ENCODE measurements around the gene RYR3.
"Not testable (repeated sequence)": the region's sequence is repeated elsewhere in the genome, so short reads cannot be mapped to it uniquely, and the experiment has no call there.

RYR3 gene

GRCh38 chr15:33797651-33798050 is 486.9 kb downstream of the RYR3 start:
- H3K4me3 ChIP-seq (ENCODE audit: low read depth, low read length): no peak overlapping the region
- no peak for DNase-seq (ENCODE audit: low read depth)
- no peak for TF ChIP-seq CTCF (IDR thresholded peaks at IDR 0.05; ENCODE audit: low read depth, low read length, missing control alignments)

GRCh38 chr15:33801954-33802353 is 491.2 kb downstream of the RYR3 start:
- no peak for DNase-seq (ENCODE audit: low read depth)
- no peak overlapping the region for H3K4me3 ChIP-seq (ENCODE audit: low read depth, low read length)
- no peak for TF ChIP-seq CTCF (IDR thresholded peaks at IDR 0.05; ENCODE audit: low read depth, low read length, missing control alignments)

GRCh38 chr15:33807665-33808064 is 496.9 kb downstream of the RYR3 start:
- no peak for TF ChIP-seq CTCF (IDR thresholded peaks at IDR 0.05; ENCODE audit: low read depth, low read length, missing control alignments)
- no peak for DNase-seq (ENCODE audit: low read depth)
- no peak overlapping the region for H3K4me3 ChIP-seq (ENCODE audit: low read depth, low read length)

- no peak overlapping the region for H3K4me3 ChIP-seq (ENCODE audit: low read depth, low read length)
- DNase-seq (ENCODE audit: low read depth): no peak
- TF ChIP-seq CTCF (IDR thresholded peaks at IDR 0.05; ENCODE audit: low read depth, low read length, missing control alignments): no peak
Measured at GRCh38 chr15:33808720-33809457, 498.1 kb downstream of the RYR3 start.

- TF ChIP-seq CTCF (IDR thresholded peaks at IDR 0.05; ENCODE audit: low read depth, low read length, missing control alignments): no peak
- DNase-seq (ENCODE audit: low read depth): no peak
- H3K4me3 ChIP-seq (ENCODE audit: low read depth, low read length): no peak overlapping the region
Measured at GRCh38 chr15:33810073-33810595, 499.4 kb downstream of the RYR3 start.

- TF ChIP-seq CTCF (IDR thresholded peaks at IDR 0.05; ENCODE audit: low read depth, low read length, missing control alignments): no peak
- no peak for DNase-seq (ENCODE audit: low read depth)
- H3K4me3 ChIP-seq (ENCODE audit: low read depth, low read length): no peak overlapping the region
Measured at GRCh38 chr15:33810806-33811205, 500.0 kb downstream of the RYR3 start.

GRCh38 chr15:33813891-33814290 is 503.1 kb downstream of the RYR3 start:
- H3K4me3 ChIP-seq (ENCODE audit: low read depth, low read length): no peak overlapping the region
- DNase-seq (ENCODE audit: low read depth): no peak
- TF ChIP-seq CTCF (IDR thresholded peaks at IDR 0.05; ENCODE audit: low read depth, low read length, missing control alignments): no peak

- not testable (repeated sequence) for H3K4me3 ChIP-seq (ENCODE audit: low read depth, low read length); DNase-seq (ENCODE audit: low read depth)
Measured at GRCh38 chr15:33819499-33819898, 508.7 kb downstream of the RYR3 start.
